Prostate gland (tissue), 2 donors: ENCODE results near the gene NEB. TPM values are rescaled to one million over a fixed set of nuclear protein-coding genes. Genes with fewer than 3 reads are reported as not detected.
"Not testable (repeated sequence)": the region's sequence is repeated elsewhere in the genome, so short reads cannot be mapped to it uniquely, and the experiment has no call there.

Source experiments
- DNase-seq: peaks from one replicate; pipeline ENCODE4 v3.0.0-alpha.2; 2019; ENCODE audit warnings: low spot score
- H3K27ac ChIP-seq, 2 donors: fragments of 200-600 bp; sonication (generic); 2 replicates each; pipeline ENCODE4 v1.5.1; 2017 to 2019
- H3K27me3 ChIP-seq: fragments of 200-600 bp; sonication (generic); replicated peaks from 2 replicates; pipeline ENCODE4 v1.5.1; 2019; ENCODE audit not compliant: insufficient read depth
- H3K36me3 ChIP-seq, 2 donors: fragments of 200-600 bp; sonication (generic); 1 replicate in 1 of 2; 2 replicates in 1 of 2; pipeline versions ENCODE4 v1.5.1 to v1.8.1; 2017 to 2019
- H3K4me1 ChIP-seq: fragments of 200-600 bp; sonication (generic); replicated peaks from 2 replicates; pipeline ENCODE4 v1.5.1; 2019
- H3K4me3 ChIP-seq, 2 donors: fragments of 200-600 bp; sonication (generic); 2 replicates each; pipeline ENCODE4 v1.5.1; 2017 to 2019
- H3K9me3 ChIP-seq: fragments of 200-600 bp; sonication (generic); 2 replicates; pipeline ENCODE4 v1.5.1; 2017
- POLR2A ChIP-seq: fragments of 450-650 bp; IDR thresholded peaks from one replicate; pipeline ENCODE4 v1.6.1; 2016; ENCODE audit warnings: antibody characterized with exemption, mild to moderate bottlenecking
- POLR2AphosphoS5 ChIP-seq: sonication (generic); formaldehyde crosslinking; IDR thresholded peaks from one replicate; pipeline ENCODE4 v1.6.1; 2017; ENCODE audit warnings: antibody characterized with exemption
- WGBS: methylation state at CpG from one replicate; pipeline ENCODE4 v1.1.5; 2018; 5-methylcytosine and 5-hydroxymethylcytosine counted together
- intact Hi-C: fragments of 100-400 bp; cut with DNase I; formaldehyde crosslinking; loops from one replicate; pipeline ENCODE4 v1.14.2; 2022
- total RNA-seq, 2 donors: library from RNA; depleted of rRNA; stranded (reverse); fragments of >200 nt; gene quantifications; one replicate each; pipeline ENCODE4 v1.1.0, GENCODE V29; 2016
- TF ChIP-seq, protein P1 (sequence below), 4 experiments: fragments of 200-600 bp in 2 of 4; fragments of 450-650 bp in 2 of 4; sonication (generic) in 2 of 4; IDR thresholded peaks; 1 replicate in 3 of 4; 2 replicates in 1 of 4; pipeline ENCODE4 v1.5.1; 2016 to 2019; ENCODE audit warnings: antibody characterized with exemption in 4 of 4, mild to moderate bottlenecking in 2 of 4, moderate library complexity in 2 of 4

Gene NEB
- total RNA-seq, 2 donors from 2014 or later: 7.3 to 57.9 TPM

DNA sequence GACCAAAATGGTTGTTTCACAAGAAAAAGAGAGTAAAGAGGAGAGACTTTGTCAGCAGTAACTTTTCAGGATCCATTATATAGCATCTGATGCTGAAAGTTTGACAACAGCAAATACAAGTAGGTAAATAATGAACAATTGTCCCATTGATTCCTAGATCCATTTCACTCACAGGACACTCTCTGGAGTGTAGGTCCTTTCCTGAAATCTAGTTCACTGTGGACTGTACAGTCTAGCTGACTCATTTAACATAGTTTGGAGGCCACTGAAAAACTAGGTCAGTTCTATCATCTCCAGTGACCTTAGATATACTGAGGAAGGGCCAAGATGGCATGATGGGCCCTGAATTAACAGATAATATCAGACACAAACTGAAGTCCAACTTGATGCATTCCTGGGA lies 19.3 kb upstream of the NEB start:
- H3K4me1 ChIP-seq: no peaks in the 10 kb centered on the region
- no peaks in the 10 kb centered on the region for H3K27me3 ChIP-seq
- no peaks in the 10 kb centered on the region for H3K36me3 ChIP-seq
- TF ChIP-seq, protein P1, sequence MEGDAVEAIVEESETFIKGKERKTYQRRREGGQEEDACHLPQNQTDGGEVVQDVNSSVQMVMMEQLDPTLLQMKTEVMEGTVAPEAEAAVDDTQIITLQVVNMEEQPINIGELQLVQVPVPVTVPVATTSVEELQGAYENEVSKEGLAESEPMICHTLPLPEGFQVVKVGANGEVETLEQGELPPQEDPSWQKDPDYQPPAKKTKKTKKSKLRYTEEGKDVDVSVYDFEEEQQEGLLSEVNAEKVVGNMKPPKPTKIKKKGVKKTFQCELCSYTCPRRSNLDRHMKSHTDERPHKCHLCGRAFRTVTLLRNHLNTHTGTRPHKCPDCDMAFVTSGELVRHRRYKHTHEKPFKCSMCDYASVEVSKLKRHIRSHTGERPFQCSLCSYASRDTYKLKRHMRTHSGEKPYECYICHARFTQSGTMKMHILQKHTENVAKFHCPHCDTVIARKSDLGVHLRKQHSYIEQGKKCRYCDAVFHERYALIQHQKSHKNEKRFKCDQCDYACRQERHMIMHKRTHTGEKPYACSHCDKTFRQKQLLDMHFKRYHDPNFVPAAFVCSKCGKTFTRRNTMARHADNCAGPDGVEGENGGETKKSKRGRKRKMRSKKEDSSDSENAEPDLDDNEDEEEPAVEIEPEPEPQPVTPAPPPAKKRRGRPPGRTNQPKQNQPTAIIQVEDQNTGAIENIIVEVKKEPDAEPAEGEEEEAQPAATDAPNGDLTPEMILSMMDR (IDR thresholded peaks at IDR 0.05): no peak
- TF ChIP-seq POLR2AphosphoS5 (no peak), POLR2A (no peak)
- H3K27ac ChIP-seq: no peak overlapping the region
- intact Hi-C loops: no loop called here
- no peak for DNase-seq
- H3K9me3 ChIP-seq: no peaks in the 10 kb centered on the region
- H3K4me3 ChIP-seq: no peak overlapping the region

DNA sequence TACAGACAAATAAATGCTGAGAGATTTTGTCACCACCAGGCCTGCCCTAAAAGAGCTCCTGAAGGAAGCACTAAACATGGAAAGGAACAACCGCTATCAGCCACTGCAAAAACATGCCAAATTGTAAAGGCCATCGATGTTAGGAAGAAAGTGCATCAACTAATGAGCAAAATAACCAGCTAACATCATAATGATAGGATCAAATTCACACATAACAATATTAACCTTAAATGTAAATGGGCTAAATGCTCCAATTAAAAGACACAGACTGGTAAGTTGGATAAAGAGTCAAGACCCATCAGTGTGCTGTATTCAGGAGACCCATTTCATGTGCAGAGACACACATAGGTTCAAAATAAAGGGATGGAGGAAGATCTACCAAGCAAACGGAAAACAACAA lies 11.0 kb upstream of the NEB start:
- H3K4me1 ChIP-seq, H3K27ac ChIP-seq, H3K36me3 ChIP-seq, intact Hi-C loops, H3K9me3 ChIP-seq, DNase-seq, H3K4me3 ChIP-seq, H3K27me3 ChIP-seq: not testable (repeated sequence)
- WGBS: 96% methylated on average over 2 of the region's 3 CpGs

DNA sequence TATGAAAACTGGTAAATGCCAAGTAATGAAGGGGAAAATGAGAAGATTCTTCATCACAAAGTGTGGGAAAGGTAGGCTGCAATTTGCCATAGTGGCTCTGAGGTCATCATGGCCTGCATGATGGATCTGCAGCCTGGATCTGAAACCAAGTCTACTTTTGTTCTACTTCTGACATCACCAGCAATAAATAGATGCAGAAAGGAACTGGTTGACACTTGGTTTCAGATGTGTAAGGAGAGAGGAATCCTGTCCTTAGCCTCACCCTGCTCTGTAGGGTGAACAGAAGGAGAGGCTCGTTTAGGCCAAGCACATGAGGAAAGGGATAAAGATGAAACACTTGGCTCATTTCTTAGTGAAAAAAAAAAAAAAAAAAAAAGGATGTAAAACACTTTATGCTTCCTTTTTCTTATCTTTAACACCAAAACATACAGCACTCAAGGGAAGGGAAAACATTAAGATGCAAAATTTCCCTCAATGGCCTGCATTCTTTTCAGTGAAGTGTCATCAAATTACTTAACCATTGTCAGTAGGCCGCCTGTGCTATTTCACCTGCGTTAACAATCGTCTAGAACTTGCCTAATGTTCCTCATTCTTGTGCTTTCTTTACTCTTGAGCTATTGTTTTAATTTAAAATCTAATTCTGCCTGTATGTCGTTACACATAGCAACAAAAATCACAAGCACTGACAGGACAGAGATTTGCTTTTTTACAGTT lies 3.9 kb downstream of the NEB start:
- DNase-seq: no peak
- Histone ChIP-seq H3K36me3 (no peaks in the 10 kb centered on the region), H3K9me3 (no peaks in the 10 kb centered on the region), H3K27me3 (no peaks in the 10 kb centered on the region), H3K4me3 (no peak overlapping the region), H3K27ac (no peak overlapping the region), H3K4me1 (peaks cover 6% of the 10 kb centered on the region)
- no peak for TF ChIP-seq POLR2AphosphoS5
- TF ChIP-seq, protein P1 (IDR thresholded peaks at IDR 0.05): no peak
- no peak for TF ChIP-seq POLR2A
- 63% methylated on average over 5 of the region's 5 CpGs for WGBS
- intact Hi-C loops: no loop called here

DNA sequence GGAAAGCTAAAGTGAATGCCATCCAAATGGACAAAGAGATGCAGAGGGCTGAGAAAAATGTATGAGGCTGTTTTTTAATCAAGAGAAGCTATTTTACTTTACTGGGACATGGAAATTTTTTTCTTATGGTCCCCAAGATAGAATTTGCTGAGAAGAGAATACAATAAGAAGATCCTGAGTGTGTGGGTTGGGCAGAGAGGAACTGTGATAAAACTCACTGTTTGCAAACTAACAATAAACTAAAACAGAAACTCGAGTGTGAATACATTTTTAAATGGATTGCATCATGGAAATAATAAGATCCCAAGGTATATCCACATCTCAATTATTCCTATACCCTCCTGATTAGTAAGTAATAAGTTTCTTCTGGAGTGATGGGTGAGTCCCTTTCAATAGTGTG lies 4.4 kb downstream of the NEB start:
- H3K27ac ChIP-seq: no peak overlapping the region
- no peaks in the 10 kb centered on the region for H3K36me3 ChIP-seq
- TF ChIP-seq, protein P1 (IDR thresholded peaks at IDR 0.05): no peak
- TF ChIP-seq POLR2AphosphoS5 (no peak), POLR2A (no peak)
- H3K27me3 ChIP-seq: no peaks in the 10 kb centered on the region
- 39% methylated on average over 1 of the region's 1 CpG for WGBS
- intact Hi-C loops: no loop called here
- no peaks in the 10 kb centered on the region for H3K9me3 ChIP-seq
- peaks cover 6% of the 10 kb centered on the region for H3K4me1 ChIP-seq
- no peak overlapping the region for H3K4me3 ChIP-seq
- no peak for DNase-seq

DNA sequence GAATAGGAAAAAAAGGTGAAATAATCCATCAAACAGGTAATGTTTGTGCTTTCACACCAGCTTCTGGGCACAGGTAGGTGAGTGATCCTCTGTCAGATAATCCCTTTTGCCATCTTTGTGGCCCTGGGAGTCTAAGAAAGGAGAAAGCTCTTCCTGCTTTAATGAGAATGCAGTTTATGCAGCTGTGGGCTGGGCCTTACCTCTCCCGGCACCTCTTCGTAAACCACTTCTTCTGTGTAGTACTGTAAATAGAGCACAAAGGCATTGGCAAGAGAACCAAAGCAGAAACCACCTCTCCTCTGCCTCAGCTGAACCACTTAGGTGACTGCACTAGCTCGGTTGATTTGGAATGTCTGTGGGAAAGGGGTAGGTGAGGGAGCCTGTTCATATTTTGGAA lies 4.9 kb downstream of the NEB start:
- Histone ChIP-seq H3K9me3 (no peaks in the 10 kb centered on the region), H3K36me3 (no peaks in the 10 kb centered on the region), H3K4me1 (peaks cover 6% of the 10 kb centered on the region), H3K27me3 (no peaks in the 10 kb centered on the region), H3K27ac (no peak overlapping the region), H3K4me3 (no peak overlapping the region)
- TF ChIP-seq POLR2AphosphoS5 (no peak), POLR2A (no peak)
- TF ChIP-seq, protein P1 (IDR thresholded peaks at IDR 0.05): no peak
- WGBS: 79% methylated on average over 3 of the region's 3 CpGs
- intact Hi-C loops: no loop called here
- DNase-seq: no peak
